HepG2 (cell line): ENCODE results near the gene SLX4. TPM values are rescaled to one million over a fixed set of nuclear protein-coding genes. Genes with fewer than 3 reads are reported as not detected.

Experiments
- ATAC-seq: fragments of 200-7000 bp; cut with Tn5 transposase; 3 replicates; pipeline ENCODE4 v1.9.1; 2020; ENCODE audit warnings: mild to moderate bottlenecking, moderate library complexity
- BruUV-seq: library from RNA; stranded (reverse); fragments of 400-500 nt; replicated peaks from 2 replicates; lab custom pipeline; 2021; lab: Mats Ljungman, UMichigan
- CTCF ChIA-PET: fragments of 300-600 bp; formaldehyde crosslinking; extraction: SDS; loops from one replicate; lab custom pipeline; 2021; ENCODE audit warnings: low total read pairs, inconsistent platforms, low intra/inter-chr PET ratio; lab: Yijun Ruan, JAX
- POLR2A ChIA-PET: fragments of 350-600 bp; sonication (Branson Sonifier 250); formaldehyde crosslinking; loops from one replicate; lab custom pipeline; 2020; ENCODE audit warnings: antibody characterized with exemption, inconsistent platforms; lab: Yijun Ruan, JAX
- DNase-seq: peaks from one replicate; pipeline ENCODE4 v3.0.0-alpha.2; 2015; ENCODE audit warnings: low spot score
- FAIRE-seq: peaks from 3 replicates; lab custom pipeline; 2011; peaks lifted over from hg19 to GRCh38; lab: Jason Lieb, UNC
- H2AFZ ChIP-seq: one replicate; pipeline ENCODE4 v1.6.1; 2011; ENCODE audit warnings: low read length, inconsistent platforms
- H3K27ac ChIP-seq: fragments of 300-600 bp; 3 replicates; pipeline ENCODE4 v1.8.0; 2011; ENCODE audit warnings: mixed run types, mild to moderate bottlenecking, mixed read lengths, low read length, inconsistent platforms; ENCODE audit not compliant: insufficient read depth; ENCODE audit errors: extremely low read length
- H3K27me3 ChIP-seq, 2 experiments: fragments of 200-600 bp in 1 of 2; 2 replicates in 1 of 2; 3 replicates in 1 of 2; pipeline versions ENCODE4 v1.6.0 to v1.8.0; 2011; ENCODE audit warnings: low read length in 2 of 2, mild to moderate bottlenecking in 2 of 2, moderate library complexity in 2 of 2, inconsistent platforms in 1 of 2; ENCODE audit not compliant: insufficient read depth in 2 of 2, control insufficient read depth in 1 of 2
- H3K36me3 ChIP-seq, 2 experiments: fragments of 200-600 bp in 1 of 2; replicated peaks in 1 of 2; 2 replicates in 1 of 2; 3 replicates in 1 of 2; pipeline versions ENCODE4 v1.5.1 to v1.8.0; 2011; ENCODE audit warnings: low read length in 2 of 2, inconsistent platforms in 1 of 2; ENCODE audit not compliant: insufficient read depth in 2 of 2, control insufficient read depth in 1 of 2
- H3K4me1 ChIP-seq: 2 replicates; pipeline ENCODE4 v1.5.1; 2012; ENCODE audit warnings: low read length, inconsistent platforms; ENCODE audit not compliant: insufficient read depth
- H3K4me2 ChIP-seq: 2 replicates; pipeline ENCODE4 v1.6.0; 2011; ENCODE audit warnings: low read depth, low read length, inconsistent platforms
- H3K4me3 ChIP-seq, 3 experiments: fragments of 200-600 bp in 1 of 3; sonication (generic), shearing (Covaris generic) in 1 of 3; replicated peaks in 1 of 3; 2 replicates each; pipeline ENCODE4 v1.5.1; 2011 to 2016; ENCODE audit warnings: low read length in 3 of 3, inconsistent platforms in 2 of 3, low read depth in 2 of 3, mild to moderate bottlenecking in 2 of 3, control low read depth in 1 of 3, mixed read lengths in 1 of 3; ENCODE audit not compliant: insufficient read depth in 1 of 3
- H3K79me2 ChIP-seq: one replicate; pipeline ENCODE4 v1.6.1; 2011; ENCODE audit warnings: low read length, inconsistent platforms; ENCODE audit not compliant: insufficient read depth
- H3K9ac ChIP-seq: 2 replicates; pipeline ENCODE4 v1.6.0; 2011; ENCODE audit warnings: mild to moderate bottlenecking, low read depth, low read length, inconsistent platforms; ENCODE audit not compliant: insufficient read depth
- H3K9me3 ChIP-seq: 2 replicates; pipeline ENCODE4 v1.5.1; 2012; ENCODE audit warnings: mild to moderate bottlenecking, low read length
- H4K20me1 ChIP-seq: 2 replicates; pipeline ENCODE4 v1.6.0; 2011; ENCODE audit warnings: inconsistent platforms, mild to moderate bottlenecking, low read length, moderate library complexity; ENCODE audit not compliant: insufficient read depth
- FOSL1 ChIP-seq: sonication (generic); formaldehyde crosslinking; IDR thresholded peaks from 2 replicates; pipeline ENCODE4 v1.9.0; 2021; ENCODE audit warnings: missing genetic modification reagents, borderline replicate concordance
- HNRNPUL1 ChIP-seq: fragments of 200-400 bp; formaldehyde crosslinking; IDR thresholded peaks from 2 replicates; pipeline ENCODE4 v1.6.1; 2017; ENCODE audit warnings: low read depth, mild to moderate bottlenecking, low read length, moderate library complexity
- MBD4 ChIP-seq: IDR thresholded peaks from 2 replicates; pipeline ENCODE4 v1.6.1; 2012; ENCODE audit warnings: low read length, inconsistent platforms, borderline replicate concordance
- SRSF9 ChIP-seq: fragments of 200-400 bp; formaldehyde crosslinking; IDR thresholded peaks from 2 replicates; pipeline ENCODE4 v1.6.1; 2018; ENCODE audit warnings: borderline replicate concordance, mild to moderate bottlenecking, low read depth, low read length; ENCODE audit not compliant: insufficient read depth, poor library complexity, severe bottlenecking
- YEATS4 ChIP-seq: sonication (generic); formaldehyde crosslinking; IDR thresholded peaks from 2 replicates; pipeline ENCODE4 v1.4.0; 2020; ENCODE audit warnings: missing genetic modification reagents, borderline replicate concordance
- ZFP1 ChIP-seq: IDR thresholded peaks from 2 replicates; pipeline ENCODE4 v1.6.1; 2016
- ZNF263 ChIP-seq: sonication (generic); formaldehyde crosslinking; IDR thresholded peaks from 2 replicates; pipeline ENCODE4 v1.4.0; 2020; ENCODE audit warnings: missing genetic modification reagents
- ZNF317 ChIP-seq: sonication (generic); formaldehyde crosslinking; IDR thresholded peaks from 2 replicates; pipeline ENCODE4 v1.5.0; 2020; ENCODE audit warnings: mild to moderate bottlenecking, missing genetic modification reagents
- ZNF552 ChIP-seq: sonication (generic); formaldehyde crosslinking; IDR thresholded peaks from 2 replicates; pipeline ENCODE4 v1.9.0; 2022; ENCODE audit warnings: missing genetic modification reagents, mild to moderate bottlenecking, borderline replicate concordance
- WGBS: methylation state at CpG from one replicate; pipeline ENCODE4 v1.1.6; 2017; ENCODE audit warnings: low lambda C conversion rate; 5-methylcytosine and 5-hydroxymethylcytosine counted together
- in situ Hi-C: cut with HindIII; loops from 2 replicates; pipeline ENCODE4 v1.10.0; 2017; ENCODE audit warnings: low pct_unique_long_range_greater_than_20kb; ENCODE audit not compliant: extremely low pct_ligation_motif_present
- intact Hi-C: fragments of 100-400 bp; cut with micrococcal nuclease; formaldehyde crosslinking; loops from one replicate; pipeline ENCODE4 v1.10.0; 2022; ENCODE audit not compliant: unreplicated experiment
- polyA plus RNA-seq, 8 experiments: library from polyadenylated mRNA; depleted of rRNA in 3 of 8; stranded (reverse) in 7 of 8; unstranded in 1 of 8; fragments of >200 nt; fragmentation: Illumina TruSeq in 4 of 8; extraction: Trizol in 4 of 8; gene quantifications; 2 replicates each; pipeline versions ENCODE4 v1.2.1 to v1.2.3, GENCODE V29; 2011 to 2016; ENCODE audit warnings: low read depth in 4 of 8, missing spikeins in 1 of 8, mixed read lengths in 1 of 8; ENCODE audit not compliant: insufficient read depth in 1 of 8
- total RNA-seq, 5 experiments: library from RNA; depleted of rRNA; stranded (reverse); fragments of >200 nt; fragmentation: Illumina TruSeq; extraction: Trizol; gene quantifications; 2 replicates each; pipeline ENCODE4 v1.2.3, GENCODE V29; 2016; ENCODE audit warnings: low read depth in 1 of 5
- TF ChIP-seq, protein P1 (sequence below): IDR thresholded peaks from 2 replicates; pipeline ENCODE4 v1.6.1; 2016; ENCODE audit warnings: missing compliant biosample characterization, missing genetic modification reagents, borderline replicate concordance
- TF ChIP-seq, protein P2 (sequence below): IDR thresholded peaks from 2 replicates; pipeline ENCODE4 v1.6.1; 2016; ENCODE audit warnings: control low read depth
- TF ChIP-seq, protein P3 (sequence below), 2 experiments: sonication (generic) in 1 of 2; formaldehyde crosslinking in 1 of 2; IDR thresholded peaks; 2 replicates each; pipeline versions ENCODE4 v1.5.1 to v1.6.1; 2011 to 2020; ENCODE audit warnings: borderline replicate concordance in 1 of 2, low read depth in 1 of 2, low read length in 1 of 2, mild to moderate bottlenecking in 1 of 2, missing genetic modification reagents in 1 of 2, moderate library complexity in 1 of 2

SLX4 gene
- total and polyA plus RNA-seq, 2 of the 13 experiments (the other 11 are each of a cell fraction or from before 2014, with no cell fraction given): 1.1 to 3.6 TPM

DNA sequence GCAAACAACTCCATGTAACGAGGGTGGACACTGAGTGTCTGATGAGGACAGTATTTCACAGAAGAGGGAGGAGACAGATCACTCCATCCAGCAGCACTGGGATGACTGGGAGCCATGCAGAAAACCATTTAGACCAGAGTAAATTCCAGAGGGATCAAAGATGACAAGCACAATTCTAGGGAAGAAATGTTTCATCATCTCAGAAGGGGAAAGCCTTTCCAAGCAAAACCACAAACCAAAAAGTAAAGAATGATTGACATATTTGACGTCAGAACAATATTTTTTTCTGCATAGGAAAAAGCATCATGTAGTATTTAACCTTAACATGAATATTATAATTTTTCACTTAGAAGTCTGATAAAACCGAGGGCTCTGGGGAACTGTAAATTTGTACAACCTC is 47.8 kb upstream of the SLX4 start:
- in situ Hi-C loops (no loop called here), intact Hi-C loops (no loop called here)
- no peaks in the 10 kb centered on the region for H3K9me3 ChIP-seq
- ATAC-seq (no peak), FAIRE-seq (no peak), DNase-seq (no peak)
- H3K36me3 ChIP-seq: peaks cover 26 to 77% of the 10 kb centered on the region in 2 experiments
- no peak overlapping the region for H3K27ac ChIP-seq
- peaks cover 17% of the 10 kb centered on the region for H3K4me1 ChIP-seq
- H4K20me1 ChIP-seq: no peaks in the 10 kb centered on the region
- TSS peak; percentile 35 for BruUV-seq
- H3K4me2 ChIP-seq: no peak overlapping the region
- no peak overlapping the region for H2AFZ ChIP-seq
- no peaks in the 10 kb centered on the region for H3K79me2 ChIP-seq
- ChIA-PET CTCF (no interaction called here), POLR2A (no interaction called here)
- no peak overlapping the region for H3K4me3 ChIP-seq
- H3K27me3 ChIP-seq: no peaks in the 10 kb centered on the region
- TF ChIP-seq ZNF317 (CRISPR knock-in tag) (no peak), ZNF263 (CRISPR knock-in tag) (0 out of 2 replicates have a peak, but pooled peaks have one; percentile 19)
- no peak overlapping the region for H3K9ac ChIP-seq
- 84% methylated on average over 3 of the region's 3 CpGs for WGBS

DNA sequence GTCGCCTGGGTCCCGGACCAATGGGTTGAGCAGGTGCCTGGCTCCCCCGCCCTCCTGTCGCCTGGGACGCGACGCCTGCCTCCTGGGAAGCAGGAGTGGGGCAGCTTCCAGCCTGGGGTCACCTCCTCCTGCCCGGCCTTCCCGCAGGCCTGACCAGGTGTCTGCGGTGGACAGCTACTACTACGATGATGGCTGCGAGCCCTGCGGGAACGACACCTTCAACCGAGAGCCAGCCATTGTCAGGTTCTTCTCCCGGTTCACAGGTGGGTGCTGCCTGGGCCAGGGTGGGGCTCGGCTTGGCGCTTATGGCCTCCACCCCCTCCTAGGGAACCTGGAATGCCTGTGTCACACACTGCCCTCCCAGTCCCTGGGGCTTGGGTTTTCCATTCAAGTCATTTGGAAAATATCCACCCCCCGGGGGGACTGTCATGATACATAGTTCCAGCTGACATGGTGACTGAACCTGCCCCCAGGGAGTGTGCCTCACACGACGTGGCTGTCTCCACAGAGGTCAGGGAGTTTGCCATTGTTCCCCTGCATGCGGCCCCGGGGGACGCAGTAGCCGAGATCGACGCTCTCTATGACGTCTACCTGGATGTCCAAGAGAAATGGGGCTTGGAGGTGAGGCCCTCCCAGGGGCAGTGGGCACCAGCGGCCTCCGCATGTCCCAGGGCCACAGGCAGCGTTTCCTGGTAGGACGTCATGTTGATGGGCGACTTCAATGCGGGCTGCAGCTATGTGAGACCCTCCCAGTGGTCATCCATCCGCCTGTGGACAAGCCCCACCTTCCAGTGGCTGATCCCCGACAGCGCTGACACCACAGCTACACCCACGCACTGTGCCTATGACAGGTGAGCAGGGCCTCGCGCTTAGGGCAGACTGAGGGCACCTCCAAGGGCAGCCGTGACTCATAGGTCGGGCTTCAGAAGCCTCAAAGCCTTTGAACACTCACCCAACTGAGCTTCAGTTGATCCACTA is 45.4 kb upstream of the SLX4 start:
- 93% methylated on average over 18 of the region's 42 CpGs for WGBS
- ATAC-seq (no peak), FAIRE-seq (no peak), DNase-seq (no peak)
- Histone ChIP-seq H3K79me2 (no peaks in the 10 kb centered on the region), H3K27me3 (no peaks in the 10 kb centered on the region), H3K9ac (no peak overlapping the region), H3K4me1 (peaks cover 42% of the 10 kb centered on the region), H4K20me1 (no peaks in the 10 kb centered on the region), H3K36me3 (peaks cover 18 to 53% of the 10 kb centered on the region in 2 experiments), H3K27ac (no peak overlapping the region), H2AFZ (no peak overlapping the region), H3K4me2 (no peak overlapping the region), H3K9me3 (no peaks in the 10 kb centered on the region), H3K4me3 (no peak overlapping the region)
- no TSS peak for BruUV-seq
- in situ Hi-C loops (no loop called here), intact Hi-C loops (loop anchor here (2.0 kb wide), 1 partner anchor 38 kb away; no protein-coding TSS in a partner anchor)
- ChIA-PET CTCF (no interaction called here), POLR2A (no interaction called here)
- TF ChIP-seq SRSF9 (no peak), FOSL1 (CRISPR knock-in tag) (no peak), MBD4 (no peak), ZFP1 (CRISPR knock-in tag) (no peak), ZNF552 (no peak), YEATS4 (CRISPR knock-in tag) (no peak), HNRNPUL1 (no peak)
- TF ChIP-seq, protein P1, sequence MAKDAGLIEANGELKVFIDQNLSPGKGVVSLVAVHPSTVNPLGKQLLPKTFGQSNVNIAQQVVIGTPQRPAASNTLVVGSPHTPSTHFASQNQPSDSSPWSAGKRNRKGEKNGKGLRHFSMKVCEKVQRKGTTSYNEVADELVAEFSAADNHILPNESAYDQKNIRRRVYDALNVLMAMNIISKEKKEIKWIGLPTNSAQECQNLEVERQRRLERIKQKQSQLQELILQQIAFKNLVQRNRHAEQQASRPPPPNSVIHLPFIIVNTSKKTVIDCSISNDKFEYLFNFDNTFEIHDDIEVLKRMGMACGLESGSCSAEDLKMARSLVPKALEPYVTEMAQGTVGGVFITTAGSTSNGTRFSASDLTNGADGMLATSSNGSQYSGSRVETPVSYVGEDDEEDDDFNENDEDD (CRISPR knock-in tag): no peak
- TF ChIP-seq, protein P2, sequence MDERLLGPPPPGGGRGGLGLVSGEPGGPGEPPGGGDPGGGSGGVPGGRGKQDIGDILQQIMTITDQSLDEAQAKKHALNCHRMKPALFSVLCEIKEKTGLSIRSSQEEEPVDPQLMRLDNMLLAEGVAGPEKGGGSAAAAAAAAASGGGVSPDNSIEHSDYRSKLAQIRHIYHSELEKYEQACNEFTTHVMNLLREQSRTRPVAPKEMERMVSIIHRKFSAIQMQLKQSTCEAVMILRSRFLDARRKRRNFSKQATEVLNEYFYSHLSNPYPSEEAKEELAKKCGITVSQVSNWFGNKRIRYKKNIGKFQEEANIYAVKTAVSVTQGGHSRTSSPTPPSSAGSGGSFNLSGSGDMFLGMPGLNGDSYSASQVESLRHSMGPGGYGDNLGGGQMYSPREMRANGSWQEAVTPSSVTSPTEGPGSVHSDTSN: no peak
- TF ChIP-seq, protein P3, sequence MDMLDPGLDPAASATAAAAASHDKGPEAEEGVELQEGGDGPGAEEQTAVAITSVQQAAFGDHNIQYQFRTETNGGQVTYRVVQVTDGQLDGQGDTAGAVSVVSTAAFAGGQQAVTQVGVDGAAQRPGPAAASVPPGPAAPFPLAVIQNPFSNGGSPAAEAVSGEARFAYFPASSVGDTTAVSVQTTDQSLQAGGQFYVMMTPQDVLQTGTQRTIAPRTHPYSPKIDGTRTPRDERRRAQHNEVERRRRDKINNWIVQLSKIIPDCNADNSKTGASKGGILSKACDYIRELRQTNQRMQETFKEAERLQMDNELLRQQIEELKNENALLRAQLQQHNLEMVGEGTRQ (IDR thresholded peaks at IDR 0.05; ENCODE audit: low read depth, low read length): no peak
- TF ChIP-seq, protein P3 (CRISPR knock-in tag; IDR thresholded peaks at IDR 0.05; ENCODE audit: borderline replicate concordance): no peak
